Measurements from ENCODE around the gene RASSF7. TPM values are rescaled to one million over a fixed set of nuclear protein-coding genes. Genes with fewer than 3 reads are reported as not detected.

The RASSF7 gene
- total RNA-seq, 2 donors from 2014 or later, result 7.3 to 20.6 TPM

DNA sequence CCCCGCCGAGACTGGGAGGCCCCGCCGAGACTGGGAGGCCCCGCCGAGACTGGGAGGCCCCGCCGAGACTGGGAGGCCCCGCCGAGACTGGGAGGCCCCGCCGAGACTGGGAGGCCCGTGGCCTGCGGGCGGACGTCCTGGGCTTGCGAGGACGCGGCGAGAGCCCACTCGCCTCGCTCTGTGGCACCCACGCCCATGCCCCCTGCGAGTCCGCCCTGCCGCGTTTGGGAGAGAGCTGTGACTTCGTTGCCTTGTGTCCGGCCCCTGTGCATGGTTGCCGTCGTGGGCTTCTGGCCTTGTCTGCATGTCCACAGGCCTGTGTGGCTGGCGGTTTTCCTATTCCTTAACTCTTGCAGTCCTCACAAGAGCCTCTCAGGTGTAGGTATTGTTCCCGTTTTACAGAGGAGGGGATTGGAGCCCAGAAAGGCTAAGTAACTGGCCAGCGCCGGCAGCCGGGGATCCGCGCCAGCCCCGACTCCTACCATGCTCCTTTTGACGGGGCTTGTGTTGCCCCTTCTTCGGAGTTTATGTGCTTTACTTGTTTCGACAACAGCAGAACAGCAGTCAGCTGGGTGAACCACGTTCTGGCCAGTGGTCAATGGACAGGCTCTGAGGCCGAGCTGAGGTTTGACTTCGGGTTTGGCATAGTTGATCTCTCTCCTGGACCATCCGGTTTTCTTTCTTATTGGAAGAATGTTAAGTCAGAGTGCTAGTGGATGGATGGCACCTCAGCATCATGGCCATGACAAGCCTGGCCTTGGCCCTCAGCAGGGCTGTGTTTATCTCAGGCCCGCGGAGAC, 16.2 kb downstream of the RASSF7 start:
- peak overlapping the region; percentile 37 to 64 for H3K27ac ChIP-seq

DNA sequence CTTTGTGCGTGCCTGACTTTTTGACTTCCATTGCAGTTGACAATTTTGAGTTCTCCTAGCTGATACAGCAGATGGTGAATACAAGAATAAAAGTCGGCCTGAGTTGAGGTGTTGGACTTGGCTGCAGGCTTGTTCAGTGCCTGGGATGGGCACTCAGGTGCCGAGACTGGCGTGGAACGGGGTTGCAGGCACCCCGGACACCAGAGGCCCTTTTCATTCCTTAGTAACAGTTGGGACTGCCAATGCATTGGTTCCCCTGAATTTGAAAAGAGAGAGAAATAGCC, 16.8 kb downstream of the RASSF7 start:
- Histone ChIP-seq H3K27ac (no peak overlapping the region), H3K4me1 (ENCODE audit: control insufficient read depth in 1 of 2, low read depth in 2 of 2) (peaks cover 39 to 44% of the 10 kb centered on the region in 2 donors)

More for the DNA sequence above, 16.2 kb downstream of the RASSF7 start:
- H3K27me3 ChIP-seq (replicated peaks; ENCODE audit: insufficient read depth), result no peaks in the 10 kb centered on the region
- H3K36me3 ChIP-seq, result peaks cover 5% of the 10 kb centered on the region
- peaks cover 39 to 44% of the 10 kb centered on the region in 2 donors for H3K4me1 ChIP-seq (ENCODE audit: control insufficient read depth in 1 of 2, low read depth in 2 of 2)
- ATAC-seq (ENCODE audit: insufficient number of reproducible peaks, low FRiP score, low read depth), result no peak
- peak overlapping the region; percentile 88 for H3K4me3 ChIP-seq
- no peak for DNase-seq (ENCODE audit: low spot score)
- no peaks in the 10 kb centered on the region for H3K9me3 ChIP-seq
- TF ChIP-seq, protein P1, sequence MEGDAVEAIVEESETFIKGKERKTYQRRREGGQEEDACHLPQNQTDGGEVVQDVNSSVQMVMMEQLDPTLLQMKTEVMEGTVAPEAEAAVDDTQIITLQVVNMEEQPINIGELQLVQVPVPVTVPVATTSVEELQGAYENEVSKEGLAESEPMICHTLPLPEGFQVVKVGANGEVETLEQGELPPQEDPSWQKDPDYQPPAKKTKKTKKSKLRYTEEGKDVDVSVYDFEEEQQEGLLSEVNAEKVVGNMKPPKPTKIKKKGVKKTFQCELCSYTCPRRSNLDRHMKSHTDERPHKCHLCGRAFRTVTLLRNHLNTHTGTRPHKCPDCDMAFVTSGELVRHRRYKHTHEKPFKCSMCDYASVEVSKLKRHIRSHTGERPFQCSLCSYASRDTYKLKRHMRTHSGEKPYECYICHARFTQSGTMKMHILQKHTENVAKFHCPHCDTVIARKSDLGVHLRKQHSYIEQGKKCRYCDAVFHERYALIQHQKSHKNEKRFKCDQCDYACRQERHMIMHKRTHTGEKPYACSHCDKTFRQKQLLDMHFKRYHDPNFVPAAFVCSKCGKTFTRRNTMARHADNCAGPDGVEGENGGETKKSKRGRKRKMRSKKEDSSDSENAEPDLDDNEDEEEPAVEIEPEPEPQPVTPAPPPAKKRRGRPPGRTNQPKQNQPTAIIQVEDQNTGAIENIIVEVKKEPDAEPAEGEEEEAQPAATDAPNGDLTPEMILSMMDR (IDR thresholded peaks at IDR 0.05), result no peak

DNA sequence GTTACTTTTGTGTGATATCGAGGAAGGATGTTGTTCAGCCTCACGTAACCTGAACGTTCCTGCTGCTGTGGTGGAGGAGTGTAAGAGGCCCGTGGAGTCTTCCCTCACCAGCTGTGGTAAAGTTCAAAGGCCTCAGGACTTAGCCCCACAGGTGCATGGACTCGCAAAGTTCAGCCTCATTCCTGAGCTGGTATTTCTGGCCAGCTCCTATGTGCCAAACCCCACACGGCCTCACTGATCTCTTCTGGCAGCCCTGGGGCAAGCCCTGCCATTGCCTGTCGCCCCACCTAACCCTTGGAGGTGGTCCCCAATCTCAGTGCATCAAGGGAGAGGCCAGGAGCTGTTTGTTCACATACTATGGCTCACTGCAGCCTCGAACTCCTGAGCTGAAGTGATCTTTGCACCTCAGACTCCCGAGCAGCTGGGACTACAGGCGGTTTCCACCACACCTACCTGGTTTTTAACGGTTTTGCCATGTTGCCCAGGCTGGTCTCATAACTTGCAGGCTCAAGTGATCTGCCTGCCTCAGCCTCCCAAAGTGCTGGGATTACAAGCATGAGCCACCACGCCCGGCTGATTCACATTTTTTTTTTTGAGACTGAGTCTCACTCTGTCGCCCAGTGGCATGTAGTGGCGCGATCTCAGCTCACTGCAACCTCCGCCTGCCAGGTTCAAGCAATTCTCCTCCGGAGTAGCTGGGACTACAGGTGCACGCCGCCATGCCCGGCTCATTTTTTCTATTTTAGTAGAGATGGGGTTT, 17.7 kb downstream of the RASSF7 start:
- DNase-seq (ENCODE audit: low spot score), result no peak
- H3K4me1 ChIP-seq (ENCODE audit: control insufficient read depth in 1 of 2, low read depth in 2 of 2), result peaks cover 39 to 44% of the 10 kb centered on the region in 2 donors
- peak overlapping the region; percentile 88 for H3K4me3 ChIP-seq
- no peak overlapping the region for H3K27ac ChIP-seq
- peaks cover 18% of the 10 kb centered on the region for H3K36me3 ChIP-seq
- no peaks in the 10 kb centered on the region for H3K27me3 ChIP-seq (replicated peaks; ENCODE audit: insufficient read depth)
- no peak for ATAC-seq (ENCODE audit: insufficient number of reproducible peaks, low FRiP score, low read depth)
- H3K9me3 ChIP-seq, result no peaks in the 10 kb centered on the region
- TF ChIP-seq, protein P1 (IDR thresholded peaks at IDR 0.05), result no peak

More for the DNA sequence above, 16.8 kb downstream of the RASSF7 start:
- TF ChIP-seq, protein P1 (IDR thresholded peaks at IDR 0.05), result no peak
- Histone ChIP-seq H3K27me3 (replicated peaks; ENCODE audit: insufficient read depth) (no peaks in the 10 kb centered on the region), H3K9me3 (no peaks in the 10 kb centered on the region), H3K36me3 (peaks cover 9% of the 10 kb centered on the region), H3K4me3 (peak overlapping the region; percentile 88)
- no peak for DNase-seq (ENCODE audit: low spot score)
- no peak for ATAC-seq (ENCODE audit: insufficient number of reproducible peaks, low FRiP score, low read depth)

DNA sequence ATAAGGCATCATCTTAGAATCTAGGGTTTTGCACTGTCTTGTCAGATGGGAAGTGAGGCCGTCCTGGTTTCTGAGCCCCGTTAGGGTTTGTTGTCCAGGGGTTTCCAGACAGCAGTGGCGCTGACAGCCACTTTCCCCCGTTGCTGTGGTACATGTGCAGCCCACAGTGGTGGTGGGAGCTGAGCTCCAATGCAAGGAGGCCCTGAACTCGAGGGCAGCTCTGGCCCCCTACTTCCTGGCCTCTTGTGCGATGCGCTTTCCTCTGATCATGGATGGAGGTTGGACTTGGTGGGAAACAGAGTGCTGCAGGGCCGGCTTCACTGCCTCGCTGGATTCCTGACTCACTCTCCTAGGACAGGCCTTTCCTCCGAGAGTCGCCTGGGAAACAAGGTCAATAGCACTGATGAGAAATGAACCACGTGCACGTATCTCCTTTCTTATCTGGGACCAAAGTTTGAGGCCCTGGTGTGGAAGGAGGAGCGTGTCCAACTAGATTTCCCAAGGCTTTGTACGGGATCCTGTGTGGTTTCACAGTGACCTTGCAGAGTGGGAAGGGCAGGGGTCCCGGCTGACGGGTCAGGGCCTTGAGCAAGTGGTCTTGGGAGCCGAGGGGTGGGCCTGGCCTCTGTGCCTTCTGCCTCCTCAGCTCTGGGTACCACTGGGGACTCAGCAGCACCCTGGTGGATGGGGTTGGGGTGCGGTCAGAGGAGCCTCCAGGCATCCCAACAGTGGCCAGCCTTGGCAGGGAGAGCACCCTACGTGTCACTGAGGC, 19.2 kb downstream of the RASSF7 start:
- H3K27me3 ChIP-seq (replicated peaks; ENCODE audit: insufficient read depth), result no peaks in the 10 kb centered on the region
- H3K27ac ChIP-seq, result no peak overlapping the region
- TF ChIP-seq, protein P1 (IDR thresholded peaks at IDR 0.05), result no peak
- peaks cover 36 to 39% of the 10 kb centered on the region in 2 donors for H3K4me1 ChIP-seq (ENCODE audit: control insufficient read depth in 1 of 2, low read depth in 2 of 2)
- no peak overlapping the region for H3K4me3 ChIP-seq
- DNase-seq (ENCODE audit: low spot score) (no peak), ATAC-seq (ENCODE audit: insufficient number of reproducible peaks, low FRiP score, low read depth) (no peak)
- peaks cover 28% of the 10 kb centered on the region for H3K36me3 ChIP-seq
- no peaks in the 10 kb centered on the region for H3K9me3 ChIP-seq

DNA sequence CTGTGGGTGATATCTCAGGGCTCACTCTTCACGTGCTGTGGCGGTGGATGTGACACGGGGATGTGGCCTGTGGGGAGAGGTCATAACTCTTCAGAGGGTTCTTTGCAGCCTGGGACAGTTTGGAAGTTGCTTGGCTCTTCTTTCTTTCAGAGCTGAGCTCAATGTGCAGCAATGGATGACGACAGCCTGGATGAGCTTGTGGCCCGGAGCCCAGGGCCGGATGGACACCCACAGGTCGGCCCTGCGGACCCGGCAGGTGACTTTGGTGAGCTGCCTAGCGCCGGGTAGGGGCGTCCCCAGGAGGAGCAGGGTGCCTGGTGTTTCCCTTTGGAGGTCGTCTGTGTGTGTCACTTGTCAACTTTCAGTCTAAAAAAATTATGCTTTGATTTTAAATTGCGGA, 20.6 kb downstream of the RASSF7 start:
- no peaks in the 10 kb centered on the region for H3K9me3 ChIP-seq

More for the DNA sequence above, 20.6 kb downstream of the RASSF7 start:
- TF ChIP-seq, protein P1 (IDR thresholded peaks at IDR 0.05), result no peak
- Histone ChIP-seq H3K36me3 (peaks cover 34% of the 10 kb centered on the region), H3K27me3 (replicated peaks; ENCODE audit: insufficient read depth) (no peaks in the 10 kb centered on the region), H3K27ac (no peak overlapping the region), H3K4me3 (no peak overlapping the region), H3K4me1 (ENCODE audit: control insufficient read depth in 1 of 2, low read depth in 2 of 2) (peaks cover 33 to 35% of the 10 kb centered on the region in 2 donors)
- no peak for ATAC-seq (ENCODE audit: insufficient number of reproducible peaks, low FRiP score, low read depth)
- DNase-seq (ENCODE audit: low spot score), result no peak
